MCF 10A (cell line): Measurements from ENCODE around the gene UBE2I. TPM values are rescaled to one million over a fixed set of nuclear protein-coding genes. Genes with fewer than 3 reads are reported as not detected.

ENCODE experiments used
- BruUV-seq: library from RNA; stranded (reverse); fragments of 400-500 nt; replicated peaks from 2 replicates; lab custom pipeline; 2021; lab: Mats Ljungman, UMichigan
- CTCF ChIA-PET: fragments of 300-600 bp; sonication (Branson Sonifier 250); formaldehyde crosslinking; extraction: SDS; loops from one replicate; lab custom pipeline; 2021; ENCODE audit warnings: antibody characterized with exemption, inconsistent platforms; lab: Yijun Ruan, JAX
- POLR2A ChIA-PET: fragments of 300-600, 350-650 bp; sonication (Branson Sonifier 250); formaldehyde crosslinking; extraction: SDS; loops from one replicate; lab custom pipeline; 2020; ENCODE audit warnings: antibody characterized with exemption, inconsistent platforms; lab: Yijun Ruan, JAX
- DNase-seq: peaks from one replicate; pipeline ENCODE4 v3.0.0-alpha.2; 2018; ENCODE audit not compliant: unreplicated experiment
- H3K27ac Mint-ChIP-seq: one replicate; pipeline ENCODE4 v1.8.0; 2022; ENCODE audit warnings: mild to moderate bottlenecking, low read depth, mixed read lengths; ENCODE audit not compliant: unreplicated experiment
- H3K27me3 Mint-ChIP-seq: one replicate; pipeline ENCODE4 v1.8.0; 2022; ENCODE audit warnings: mixed read lengths; ENCODE audit not compliant: insufficient read depth, unreplicated experiment
- H3K36me3 Mint-ChIP-seq: one replicate; pipeline ENCODE4 v1.8.0; 2022; ENCODE audit warnings: mild to moderate bottlenecking, moderate library complexity, mixed read lengths; ENCODE audit not compliant: insufficient read depth, unreplicated experiment
- H3K4me1 Mint-ChIP-seq: one replicate; pipeline ENCODE4 v1.8.0; 2022; ENCODE audit warnings: mixed read lengths; ENCODE audit not compliant: insufficient read depth, unreplicated experiment
- H3K4me3 Mint-ChIP-seq: one replicate; pipeline ENCODE4 v1.8.0; 2022; ENCODE audit warnings: mild to moderate bottlenecking, moderate library complexity, mixed read lengths; ENCODE audit not compliant: unreplicated experiment
- H3K9me3 Mint-ChIP-seq: one replicate; pipeline ENCODE4 v1.8.0; 2022; ENCODE audit warnings: mixed read lengths; ENCODE audit not compliant: unreplicated experiment
- CTCF ChIP-seq: fragments of 200-600 bp; IDR thresholded peaks from one replicate; pipeline ENCODE4 v1.8.0; 2022; ENCODE audit warnings: antibody characterized with exemption, mild to moderate bottlenecking; ENCODE audit not compliant: unreplicated experiment
- intact Hi-C: fragments of 100-400 bp; cut with micrococcal nuclease; formaldehyde crosslinking; loops from 2 replicates; pipeline ENCODE4 v1.14.1; 2022
- total RNA-seq: library from RNA; stranded (reverse); gene quantifications from 2 replicates; pipeline ENCODE4 v1.2.3, GENCODE V29; 2022

UBE2I gene
- total RNA-seq, 1 experiment from 2014 or later = 163 TPM

- Mint-ChIP-seq H3K27me3 (no peaks in the 10 kb centered on the region), H3K4me3 (peak overlapping the region; percentile 96), H3K27ac (peak overlapping the region; percentile 95), H3K4me1 (peaks cover 13% of the 10 kb centered on the region), H3K9me3 (no peaks in the 10 kb centered on the region), H3K36me3 (peaks cover 23% of the 10 kb centered on the region)
- no TSS peak for BruUV-seq
- CTCF ChIA-PET = interaction anchor here (0.7 kb wide), 1 partner anchor 482 kb away, joined by 3 read pairs; the partner anchor contains the start of gene IGFALS
- POLR2A ChIA-PET = interaction anchor here (1.1 to 1.4 kb wide), 2 partner anchors 15 to 31 kb away, joined by 3 to 4 read pairs; no protein-coding TSS in a partner anchor
- TF ChIP-seq CTCF = no peak
- intact Hi-C loops = no loop called here
- DNase-seq = no peak
Measured at GRCh38 chr16:1311212-1311737, 1.8 kb downstream of the UBE2I start.

DNA sequence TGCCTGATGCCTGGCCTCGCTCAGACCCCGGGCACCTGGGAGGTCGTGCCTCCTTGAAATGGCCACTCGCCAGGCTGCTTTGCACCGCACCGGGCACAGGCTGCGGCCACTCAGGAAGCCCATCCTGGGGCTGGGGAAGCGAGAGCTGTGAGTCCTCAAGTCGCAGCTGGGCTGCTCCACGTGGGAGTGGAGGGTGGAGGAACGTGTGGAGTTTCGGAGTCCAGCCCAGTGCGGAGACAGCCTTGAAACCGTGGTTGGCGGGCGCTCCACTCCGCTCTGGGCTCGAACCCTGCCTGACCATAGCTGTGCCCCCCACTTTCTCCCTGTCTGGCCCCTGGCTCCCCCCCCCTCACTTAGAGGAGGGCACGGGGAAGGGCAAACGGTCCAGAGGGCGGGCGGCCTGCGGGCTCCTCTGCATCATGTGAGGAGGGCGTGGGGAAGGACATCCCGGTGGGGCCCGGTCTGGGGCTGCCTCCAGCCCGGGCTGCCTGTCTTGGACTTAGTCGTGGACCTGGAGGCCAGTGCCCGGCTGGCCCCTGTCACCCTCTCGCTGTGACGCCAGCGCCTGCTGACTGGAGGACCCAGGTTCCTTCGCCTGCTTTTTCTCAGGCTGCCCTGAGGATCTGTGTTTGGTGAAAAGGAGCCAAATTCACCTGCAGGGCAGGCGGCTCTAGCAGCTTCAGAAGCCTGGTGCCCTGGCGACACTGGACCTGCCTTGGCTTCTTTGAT lies 2.5 kb downstream of the UBE2I start:
- ChIA-PET CTCF (no interaction called here), POLR2A (interaction anchor here (1.1 to 1.4 kb wide), 2 partner anchors 15 to 30 kb away, joined by 3 to 4 read pairs; no protein-coding TSS in a partner anchor)
- Mint-ChIP-seq H3K4me3 (peak overlapping the region; percentile 96), H3K36me3 (peaks cover 29% of the 10 kb centered on the region), H3K4me1 (peaks cover 13% of the 10 kb centered on the region), H3K27ac (peak overlapping the region; percentile 95), H3K27me3 (no peaks in the 10 kb centered on the region), H3K9me3 (no peaks in the 10 kb centered on the region)
- TF ChIP-seq CTCF = no peak
- intact Hi-C loops = no loop called here
- no TSS peak for BruUV-seq
- no peak for DNase-seq

DNA sequence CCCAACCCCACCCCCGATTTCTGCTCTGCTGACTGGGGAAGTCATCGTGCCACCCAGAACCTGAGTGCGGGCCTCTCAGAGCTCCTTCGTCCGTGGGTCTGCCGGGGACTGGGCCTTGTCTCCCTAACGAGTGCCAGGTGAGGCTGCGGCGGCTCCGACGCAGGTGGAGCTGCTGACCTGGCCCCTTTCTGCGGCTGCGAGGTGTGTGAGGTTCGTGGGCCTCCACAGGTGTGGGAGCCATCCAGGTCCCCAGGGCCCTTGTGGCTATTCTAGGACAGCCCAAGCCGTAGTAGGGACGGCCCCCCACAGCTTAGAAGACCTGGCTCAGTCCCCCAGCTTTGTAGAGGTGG lies 3.0 kb downstream of the UBE2I start:
- DNase-seq = no peak
- Mint-ChIP-seq H3K27ac (no peak overlapping the region), H3K36me3 (peaks cover 34% of the 10 kb centered on the region), H3K4me1 (peaks cover 13% of the 10 kb centered on the region), H3K27me3 (no peaks in the 10 kb centered on the region), H3K9me3 (no peaks in the 10 kb centered on the region), H3K4me3 (peak overlapping the region; percentile 96)
- intact Hi-C loops = no loop called here
- ChIA-PET POLR2A (interaction anchor here (1.4 kb wide), 1 partner anchor 16 kb away, joined by 4 read pairs; no protein-coding TSS in a partner anchor), CTCF (no interaction called here)
- BruUV-seq = no TSS peak
- TF ChIP-seq CTCF = no peak

GRCh38 chr16:1312903-1313302 lies 3.5 kb downstream of the UBE2I start:
- Mint-ChIP-seq H3K4me3 (no peak overlapping the region), H3K27ac (no peak overlapping the region), H3K36me3 (peaks cover 39% of the 10 kb centered on the region)

More at GRCh38 chr16:1312903-1313302, 3.5 kb downstream of the UBE2I start:
- no peak for TF ChIP-seq CTCF
- Mint-ChIP-seq H3K4me1 (peaks cover 13% of the 10 kb centered on the region), H3K9me3 (no peaks in the 10 kb centered on the region), H3K27me3 (no peaks in the 10 kb centered on the region)
- CTCF ChIA-PET = interaction anchor here (0.6 kb wide), 1 partner anchor 95 kb away, joined by 3 read pairs; no protein-coding TSS in a partner anchor
- POLR2A ChIA-PET = no interaction called here
- DNase-seq = no peak
- intact Hi-C loops = no loop called here
- no TSS peak for BruUV-seq
